CD4-positive, alpha-beta T cell treated with Interleukin-6 at 100 ng/mL for 8 hours (primary cell): ENCODE data around the gene NFAT5.

ENCODE experiments used
- DNase-seq: peaks from one replicate; pipeline ENCODE4 v3.0.0-alpha.2; 2020; ENCODE audit warnings: mixed read lengths, low spot score

The NFAT5 gene

DNA sequence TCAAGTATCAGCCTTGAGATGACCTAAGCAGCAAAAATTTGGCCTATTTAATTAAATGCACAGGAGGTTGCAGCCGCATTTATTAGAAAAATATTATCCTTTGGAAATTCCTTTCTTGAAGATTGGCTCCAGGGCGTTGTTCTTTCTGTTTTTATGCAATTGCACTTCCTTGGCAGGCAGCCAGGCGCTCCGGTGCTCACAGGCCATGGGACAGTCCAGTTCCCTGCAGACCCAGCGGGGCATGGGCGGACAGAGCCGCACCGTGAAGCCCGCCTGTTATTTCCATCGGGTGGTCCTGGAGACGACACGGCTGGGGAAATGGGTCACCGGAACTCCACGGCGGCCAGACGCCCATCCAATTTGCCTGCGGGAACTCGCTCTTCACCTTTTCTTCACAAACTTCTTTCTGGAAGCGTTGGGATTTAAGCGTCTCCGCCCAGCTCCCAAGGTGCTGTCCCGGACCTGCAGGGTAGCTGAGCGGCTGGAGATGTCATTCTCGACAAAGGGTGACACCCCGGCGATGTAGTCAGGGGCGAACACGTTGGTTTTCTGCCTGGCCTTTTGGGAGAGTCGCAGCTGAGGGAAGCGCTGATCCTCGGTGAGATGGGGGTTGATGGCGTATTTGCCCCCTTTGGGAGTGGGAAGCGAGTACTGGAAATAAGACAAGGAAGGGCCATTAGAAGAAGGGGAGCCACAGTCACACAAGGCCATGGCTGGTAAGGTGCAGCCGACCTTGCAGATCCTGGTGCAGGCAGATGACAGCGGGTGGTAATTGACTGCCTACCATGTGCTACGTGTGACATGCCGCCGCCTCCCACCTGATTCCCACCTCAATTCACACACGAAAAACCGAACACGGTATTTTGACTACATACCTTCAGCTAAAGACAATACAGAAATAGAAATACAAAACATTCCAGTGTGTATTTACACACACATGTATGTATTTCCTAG, 176.5 kb downstream of the NFAT5 start:
- DNase-seq: no peak

DNA sequence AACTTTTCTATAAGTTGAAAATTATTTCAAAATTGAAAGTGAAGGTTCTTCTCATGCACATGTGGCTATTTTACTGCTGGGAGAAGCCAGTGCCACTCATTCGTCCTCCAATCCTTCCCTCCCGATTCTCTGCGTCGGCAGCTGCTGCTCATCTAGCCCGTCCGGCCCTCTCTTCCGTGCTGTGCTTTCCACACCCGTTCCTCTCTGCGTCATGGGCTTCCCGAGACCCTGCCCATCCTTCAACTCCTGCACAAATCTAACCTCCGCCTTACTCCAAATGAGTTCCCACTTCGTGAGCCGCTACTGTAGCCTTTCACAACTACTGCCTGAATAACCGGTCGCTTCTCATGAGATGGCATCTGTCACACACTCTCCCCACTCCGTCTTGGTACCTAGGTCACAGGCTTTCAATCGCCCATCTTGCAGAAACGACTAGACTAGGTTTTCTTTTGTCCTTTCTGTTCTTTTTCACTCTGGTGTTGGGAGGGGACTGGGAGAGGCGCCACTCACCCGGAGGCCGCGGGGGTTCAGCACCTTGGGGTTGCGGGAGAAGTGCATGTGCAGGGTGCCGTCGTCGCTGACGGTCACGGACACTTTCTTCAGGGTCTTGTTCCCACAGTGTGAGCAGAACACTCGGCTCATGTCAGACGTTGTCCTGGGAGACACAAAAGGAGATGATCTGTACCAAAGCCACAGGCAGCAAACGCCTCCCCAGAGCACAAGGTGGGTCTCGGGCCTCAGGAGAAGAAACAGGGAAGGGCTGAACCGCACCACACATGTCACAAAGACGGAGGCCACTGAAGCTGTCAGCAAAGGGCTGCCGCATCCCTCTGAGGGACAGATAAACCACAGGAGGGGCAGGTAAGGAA, 178.8 kb downstream of the NFAT5 start:
- DNase-seq: no peak

DNA sequence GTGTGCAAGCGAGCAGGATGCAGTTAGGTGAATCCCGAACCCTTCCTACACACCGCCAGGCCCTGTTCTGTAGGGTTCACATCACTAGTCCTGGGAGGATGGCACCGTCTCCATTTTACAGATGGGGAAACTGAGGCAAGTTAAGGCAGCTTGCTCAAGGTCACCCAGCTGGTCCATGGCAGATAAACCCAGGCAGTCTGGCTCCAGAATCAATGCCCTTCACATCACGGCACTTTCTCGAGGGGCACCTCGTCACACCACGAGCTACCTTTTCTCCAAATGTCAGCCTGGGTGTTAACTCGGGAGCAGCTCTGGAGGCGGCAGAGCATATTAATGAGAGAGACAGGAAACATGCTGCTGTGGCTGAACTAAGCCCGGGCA, 179.5 kb downstream of the NFAT5 start:
- no peak for DNase-seq

DNA sequence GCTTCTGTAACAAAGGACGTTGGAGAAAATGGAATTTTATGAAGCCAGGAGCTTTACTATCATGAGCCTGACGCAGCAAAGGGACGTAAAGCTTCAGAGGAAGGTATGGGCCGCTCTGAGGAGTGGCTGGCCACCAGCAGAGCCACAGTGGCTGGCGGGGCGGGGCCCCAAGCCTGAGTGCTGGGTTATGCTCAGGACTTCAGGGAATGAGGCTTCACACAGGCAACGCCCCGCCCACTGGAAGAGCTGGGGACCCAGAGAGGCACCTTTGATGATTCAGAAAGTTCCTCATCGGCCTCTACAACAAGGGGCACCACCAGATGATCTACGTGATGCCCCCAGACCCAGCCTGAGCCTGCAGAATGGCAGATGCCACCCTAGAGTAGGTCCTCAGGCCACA, 180.2 kb downstream of the NFAT5 start:
- DNase-seq: no peak

DNA sequence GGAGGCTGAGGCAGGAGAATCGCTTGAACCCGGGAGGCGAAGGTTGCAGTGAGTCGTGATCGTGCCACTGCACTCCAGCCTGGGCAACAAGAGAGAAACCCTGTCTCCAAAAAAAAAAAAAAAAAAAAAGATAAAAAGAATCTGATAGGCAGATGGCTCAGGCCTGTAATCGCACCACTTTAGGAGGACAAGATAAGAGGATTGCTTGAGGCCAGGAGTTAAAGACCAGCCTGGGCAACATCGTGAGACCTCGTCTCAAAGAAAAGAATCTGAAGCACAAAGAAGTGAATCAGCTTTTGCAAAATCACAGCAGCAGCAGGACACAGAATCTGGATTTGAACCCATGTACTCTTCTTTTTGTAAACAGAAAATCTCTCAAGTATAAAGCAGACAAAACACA, 181.3 kb downstream of the NFAT5 start:
- no peak for DNase-seq

DNA sequence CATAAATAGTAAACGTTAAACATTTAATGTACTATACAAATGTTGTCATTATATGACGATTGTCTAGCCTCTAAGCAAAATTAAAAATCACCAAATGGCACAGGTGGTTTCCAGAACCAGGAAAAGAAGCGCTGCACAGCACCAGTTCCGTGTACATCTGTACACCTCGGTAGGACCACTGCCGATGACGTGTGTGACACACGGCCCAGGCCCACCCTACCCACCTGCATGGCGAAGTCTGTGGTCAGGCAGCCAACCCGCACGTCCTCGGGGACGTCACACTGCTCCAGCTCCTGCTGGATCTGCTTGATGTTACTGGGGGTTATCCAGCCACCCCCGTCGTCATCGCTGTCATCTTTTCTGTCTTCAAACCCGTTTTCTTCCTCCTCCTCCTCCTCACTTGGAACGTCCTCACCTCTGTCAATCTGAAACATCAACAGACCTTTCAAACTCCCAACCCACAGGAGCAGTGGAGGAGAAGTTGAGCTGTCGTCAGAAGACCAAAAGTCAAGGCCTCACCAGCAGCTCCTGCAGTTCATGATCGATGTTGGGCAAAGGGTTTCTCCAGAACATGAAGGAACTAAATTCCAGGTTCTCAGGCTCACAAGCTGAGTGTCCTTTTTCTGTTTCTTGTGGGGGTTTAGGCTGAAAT, 183.1 kb downstream of the NFAT5 start:
- DNase-seq: no peak

DNA sequence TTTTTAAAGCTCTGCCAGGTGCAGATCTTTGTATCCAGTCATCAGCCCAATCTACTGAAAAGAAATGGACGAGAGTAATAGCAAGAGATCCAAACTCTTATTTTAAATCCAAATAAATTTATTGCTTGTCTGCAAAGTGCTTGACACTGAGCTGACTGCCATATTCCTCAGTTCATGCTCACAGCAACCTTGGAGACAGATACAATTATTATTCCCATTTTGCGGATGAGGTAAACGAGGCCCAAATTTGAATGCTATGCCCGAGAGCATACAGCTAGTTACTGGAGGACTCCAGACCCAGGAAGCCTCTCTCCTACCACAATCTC, 188.3 kb downstream of the NFAT5 start:
- DNase-seq: no peak
